ENCODE data around the gene SLC22A23.

GRCh38 chr6:3423439-3424184, 33.2 kb downstream of the SLC22A23 start:
- TF ChIP-seq GATA2 (IDR thresholded peaks at IDR 0.05; ENCODE audit: low read depth, low read length) (no peak), GATA3 (IDR thresholded peaks at IDR 0.05; ENCODE audit: low read depth, low read length) (no peak)
